Measurements from ENCODE around the gene RXYLT1.

RXYLT1 gene

DNA sequence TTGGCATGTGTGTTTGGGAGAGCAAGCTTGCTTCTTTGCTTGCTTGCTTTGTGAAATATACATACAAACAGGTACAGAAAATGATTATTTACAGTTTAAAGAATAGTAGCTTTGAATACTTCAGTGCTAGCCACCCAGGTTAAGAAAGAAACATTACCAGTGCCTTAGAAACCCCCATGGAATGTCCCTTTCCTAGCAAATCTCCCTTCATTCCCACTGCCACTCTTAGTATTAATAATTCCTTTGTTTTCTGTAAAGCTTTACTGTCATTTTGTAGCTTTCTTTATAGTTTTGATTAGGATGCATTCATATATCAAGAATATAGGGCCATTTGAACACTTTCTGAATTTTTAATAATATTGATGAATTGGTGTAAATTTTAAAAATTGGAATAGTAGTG, 74.3 kb downstream of the RXYLT1 start:
- no peak overlapping the region for H3K4me3 ChIP-seq (ENCODE audit: low read depth in 1 of 2, low read length in 1 of 2)
- TF ChIP-seq, protein P1, sequence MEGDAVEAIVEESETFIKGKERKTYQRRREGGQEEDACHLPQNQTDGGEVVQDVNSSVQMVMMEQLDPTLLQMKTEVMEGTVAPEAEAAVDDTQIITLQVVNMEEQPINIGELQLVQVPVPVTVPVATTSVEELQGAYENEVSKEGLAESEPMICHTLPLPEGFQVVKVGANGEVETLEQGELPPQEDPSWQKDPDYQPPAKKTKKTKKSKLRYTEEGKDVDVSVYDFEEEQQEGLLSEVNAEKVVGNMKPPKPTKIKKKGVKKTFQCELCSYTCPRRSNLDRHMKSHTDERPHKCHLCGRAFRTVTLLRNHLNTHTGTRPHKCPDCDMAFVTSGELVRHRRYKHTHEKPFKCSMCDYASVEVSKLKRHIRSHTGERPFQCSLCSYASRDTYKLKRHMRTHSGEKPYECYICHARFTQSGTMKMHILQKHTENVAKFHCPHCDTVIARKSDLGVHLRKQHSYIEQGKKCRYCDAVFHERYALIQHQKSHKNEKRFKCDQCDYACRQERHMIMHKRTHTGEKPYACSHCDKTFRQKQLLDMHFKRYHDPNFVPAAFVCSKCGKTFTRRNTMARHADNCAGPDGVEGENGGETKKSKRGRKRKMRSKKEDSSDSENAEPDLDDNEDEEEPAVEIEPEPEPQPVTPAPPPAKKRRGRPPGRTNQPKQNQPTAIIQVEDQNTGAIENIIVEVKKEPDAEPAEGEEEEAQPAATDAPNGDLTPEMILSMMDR (IDR thresholded peaks at IDR 0.05) = no peak
- H3K4me1 ChIP-seq (ENCODE audit: control insufficient read depth in 1 of 2, insufficient read depth in 1 of 2, low read depth in 1 of 2, low read length in 1 of 2) = no peaks in the 10 kb centered on the region
- no peaks in the 10 kb centered on the region for H3K27me3 ChIP-seq
- H3K36me3 ChIP-seq = no peaks in the 10 kb centered on the region
- no peaks in the 10 kb centered on the region for H3K9me3 ChIP-seq
- H3K27ac ChIP-seq = no peak overlapping the region

DNA sequence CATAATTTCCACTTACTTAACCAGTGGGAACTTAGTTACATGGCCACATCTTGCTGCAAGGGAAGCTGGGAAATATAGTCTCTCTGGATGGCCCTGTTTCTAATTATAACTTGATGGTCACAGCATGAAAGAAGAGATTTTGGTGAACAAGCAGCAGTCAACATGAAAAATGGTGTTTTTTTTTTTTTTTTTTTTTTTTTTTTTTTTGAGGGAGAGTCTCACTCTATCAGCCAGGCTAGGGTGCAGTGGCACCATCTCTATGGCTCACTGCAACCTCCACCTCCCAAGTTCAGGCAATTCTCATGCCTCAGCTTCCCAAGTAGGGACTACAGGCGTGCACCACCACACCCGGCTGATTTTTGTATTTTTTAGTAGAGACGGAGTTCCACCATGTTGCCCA, 75.6 kb downstream of the RXYLT1 start:
- H3K9me3 ChIP-seq = no peaks in the 10 kb centered on the region
- TF ChIP-seq, protein P1 (IDR thresholded peaks at IDR 0.05) = no peak
- H3K27ac ChIP-seq = no peak overlapping the region
- H3K4me3 ChIP-seq (ENCODE audit: low read depth in 1 of 2, low read length in 1 of 2) = no peak overlapping the region
- no peaks in the 10 kb centered on the region for H3K27me3 ChIP-seq
- no peaks in the 10 kb centered on the region for H3K4me1 ChIP-seq (ENCODE audit: control insufficient read depth in 1 of 2, insufficient read depth in 1 of 2, low read depth in 1 of 2, low read length in 1 of 2)
- no peaks in the 10 kb centered on the region for H3K36me3 ChIP-seq

GRCh38 chr12:63857771-63858670, 78.3 kb downstream of the RXYLT1 start:
- no peaks in the 10 kb centered on the region for H3K9me3 ChIP-seq
- TF ChIP-seq, protein P1 (IDR thresholded peaks at IDR 0.05) = no peak
- no peak overlapping the region for H3K27ac ChIP-seq
- no peak overlapping the region for H3K4me3 ChIP-seq (ENCODE audit: low read depth in 1 of 2, low read length in 1 of 2)
- no peaks in the 10 kb centered on the region for H3K27me3 ChIP-seq
- H3K4me1 ChIP-seq (ENCODE audit: control insufficient read depth in 1 of 2, insufficient read depth in 1 of 2, low read depth in 1 of 2, low read length in 1 of 2) = no peaks in the 10 kb centered on the region
- no peaks in the 10 kb centered on the region for H3K36me3 ChIP-seq

All from neutrophil (primary cell).